Kidney (tissue), 14 donors: ENCODE measurements around the gene CAD. TPM values are rescaled to one million over a fixed set of nuclear protein-coding genes. Genes with fewer than 3 reads are reported as not detected.
"Not testable (repeated sequence)": the region's sequence is repeated elsewhere in the genome, so short reads cannot be mapped to it uniquely, and the experiment has no call there.

ENCODE experiments used
- DNase-seq, 5 donors: peaks; one replicate each; pipeline ENCODE4 v3.0.0-alpha.2; 2013 to 2020
- FAIRE-seq: peaks from 2 replicates; lab custom pipeline; 2012; peaks lifted over from hg19 to GRCh38; lab: Jason Lieb, UNC
- H3K27ac ChIP-seq, 2 donors: one replicate each; pipeline ENCODE4 v1.7.0; 2013; ENCODE audit warnings: low read depth in 2 of 2, low read length in 2 of 2, inconsistent platforms in 1 of 2
- H3K27me3 ChIP-seq: one replicate; pipeline ENCODE4 v1.7.1; 2013; ENCODE audit warnings: low read length, inconsistent platforms; ENCODE audit not compliant: control insufficient read depth, insufficient read depth
- H3K36me3 ChIP-seq, 3 donors: one replicate each; pipeline versions ENCODE4 v1.7.0 to v1.7.1; 2013; ENCODE audit warnings: low read length in 3 of 3, control low read depth in 1 of 3, inconsistent platforms in 1 of 3; ENCODE audit not compliant: insufficient read depth in 3 of 3, control insufficient read depth in 2 of 3
- H3K4me1 ChIP-seq, 3 donors: one replicate each; pipeline versions ENCODE4 v1.7.0 to v1.7.1; 2013; ENCODE audit warnings: low read length in 3 of 3, inconsistent platforms in 1 of 3, low read depth in 1 of 3; ENCODE audit not compliant: control insufficient read depth in 2 of 3, insufficient read depth in 2 of 3
- H3K4me3 ChIP-seq, 3 donors: one replicate each; pipeline versions ENCODE4 v1.7.0 to v1.8.1; 2013; ENCODE audit warnings: low read length in 3 of 3, control low read depth in 1 of 3, inconsistent platforms in 1 of 3
- H3K9ac ChIP-seq, 3 donors: one replicate each; pipeline versions ENCODE4 v1.7.0 to v1.7.1; 2013; ENCODE audit warnings: low read length in 3 of 3, control low read depth in 1 of 3, inconsistent platforms in 1 of 3
- H3K9me3 ChIP-seq, 3 donors: one replicate each; pipeline versions ENCODE4 v1.7.0 to v1.7.1; 2013; ENCODE audit warnings: low read length in 3 of 3, control low read depth in 1 of 3, inconsistent platforms in 1 of 3; ENCODE audit not compliant: control insufficient read depth in 2 of 3, insufficient read depth in 1 of 3
- intact Hi-C: fragments of 100-400 bp; cut with DNase I; formaldehyde crosslinking; loops from one replicate; pipeline ENCODE4 v1.11.1; 2022
- polyA plus RNA-seq: library from polyadenylated mRNA; stranded (reverse); fragments of 350-450 nt; fragmentation: Illumina TruSeq; extraction: RNeasy Lipid Tissue Mini Kit (QIAGEN cat#74804); gene quantifications from one replicate; pipeline ENCODE4 v1.2.3, GENCODE V29; 2014; ENCODE audit warnings: low read depth, low replicate concordance; ENCODE audit not compliant: insufficient read depth
- total RNA-seq: library from RNA; stranded (reverse); fragmentation: NEBNext Ultra II Directional; extraction: Animal tissue kit (Norgen Biotek cat#: 25700); gene quantifications from one replicate; pipeline ENCODE4 v1.2.1, GENCODE V29; 2021
- TF ChIP-seq, protein P1 (sequence below): IDR thresholded peaks from 3 replicates; pipeline ENCODE4 v1.5.1; 2012; ENCODE audit warnings: mild to moderate bottlenecking, moderate library complexity, borderline replicate concordance; ENCODE audit not compliant: insufficient read depth; ENCODE audit errors: extremely low read depth
- donor health status: control.
- donor health status: control.
- donor health status: control.
- donor health status: control.
- donor health status: control.
- donor health status: DM: yes; HTN: yes; CAD: no.
- donor health status: Normal renal cell carcinoma (clear cell type).

CAD gene
- total and polyA plus RNA-seq, 2 donors from 2014 or later = 8.8 to 43.4 TPM

DNA sequence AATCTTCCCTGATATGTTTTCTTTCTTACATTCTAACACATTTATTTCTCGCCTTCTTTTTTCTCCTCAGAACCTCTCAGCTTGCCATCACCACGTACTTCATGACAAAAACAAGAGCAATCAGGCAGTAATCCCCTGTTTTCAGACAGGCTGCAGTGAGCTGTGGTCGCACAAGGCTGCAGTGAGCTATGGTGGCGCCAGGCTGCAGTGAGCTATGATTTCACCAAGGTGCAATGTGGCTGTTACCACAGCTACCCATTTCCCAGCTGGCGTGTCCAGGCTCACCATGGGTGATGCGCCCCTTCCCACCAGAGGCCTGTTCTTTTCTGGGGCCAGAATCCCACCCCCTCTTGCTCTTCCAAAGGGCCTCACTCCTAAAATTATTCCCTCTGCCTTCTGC is 42.5 kb upstream of the CAD start:
- Histone ChIP-seq H3K9ac (no peak overlapping the region), H3K27ac (no peak overlapping the region), H3K36me3 (no peaks in the 10 kb centered on the region), H3K4me3 (no peak overlapping the region), H3K4me1 (no peaks in the 10 kb centered on the region), H3K9me3 (no peaks in the 10 kb centered on the region), H3K27me3 (no peaks in the 10 kb centered on the region)
- FAIRE-seq = no peak
- no peak for DNase-seq
- intact Hi-C loops = no loop called here
- TF ChIP-seq, protein P1, sequence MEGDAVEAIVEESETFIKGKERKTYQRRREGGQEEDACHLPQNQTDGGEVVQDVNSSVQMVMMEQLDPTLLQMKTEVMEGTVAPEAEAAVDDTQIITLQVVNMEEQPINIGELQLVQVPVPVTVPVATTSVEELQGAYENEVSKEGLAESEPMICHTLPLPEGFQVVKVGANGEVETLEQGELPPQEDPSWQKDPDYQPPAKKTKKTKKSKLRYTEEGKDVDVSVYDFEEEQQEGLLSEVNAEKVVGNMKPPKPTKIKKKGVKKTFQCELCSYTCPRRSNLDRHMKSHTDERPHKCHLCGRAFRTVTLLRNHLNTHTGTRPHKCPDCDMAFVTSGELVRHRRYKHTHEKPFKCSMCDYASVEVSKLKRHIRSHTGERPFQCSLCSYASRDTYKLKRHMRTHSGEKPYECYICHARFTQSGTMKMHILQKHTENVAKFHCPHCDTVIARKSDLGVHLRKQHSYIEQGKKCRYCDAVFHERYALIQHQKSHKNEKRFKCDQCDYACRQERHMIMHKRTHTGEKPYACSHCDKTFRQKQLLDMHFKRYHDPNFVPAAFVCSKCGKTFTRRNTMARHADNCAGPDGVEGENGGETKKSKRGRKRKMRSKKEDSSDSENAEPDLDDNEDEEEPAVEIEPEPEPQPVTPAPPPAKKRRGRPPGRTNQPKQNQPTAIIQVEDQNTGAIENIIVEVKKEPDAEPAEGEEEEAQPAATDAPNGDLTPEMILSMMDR = no peak

GRCh38 chr2:27175330-27175729 is 41.8 kb upstream of the CAD start:
- no peak for FAIRE-seq
- TF ChIP-seq, protein P1 = no peak
- H3K9ac ChIP-seq = no peak overlapping the region

DNA sequence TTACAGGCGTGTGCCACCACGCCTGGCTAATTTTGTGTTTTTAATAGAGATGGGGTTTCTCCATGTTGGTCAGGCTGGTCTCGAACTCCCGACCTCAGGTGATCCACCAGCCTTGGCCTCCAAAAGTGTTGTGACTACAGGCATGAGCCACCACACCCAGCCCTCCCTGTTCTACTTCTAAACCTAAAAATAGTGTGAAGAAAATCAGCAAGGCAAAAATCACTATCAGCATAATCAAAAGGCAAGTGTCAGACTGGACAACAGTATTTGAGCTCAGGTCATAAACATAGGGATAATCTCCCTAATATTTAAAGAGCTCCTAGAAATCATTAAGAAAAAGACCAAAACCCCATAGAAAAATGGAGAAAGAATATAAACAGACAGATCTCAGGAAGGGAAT is 41.4 kb upstream of the CAD start:
- H3K4me1 ChIP-seq, H3K27ac ChIP-seq, intact Hi-C loops, H3K27me3 ChIP-seq, H3K4me3 ChIP-seq, H3K9me3 ChIP-seq, H3K9ac ChIP-seq, H3K36me3 ChIP-seq, DNase-seq, FAIRE-seq: not testable (repeated sequence)

More at GRCh38 chr2:27175330-27175729, 41.8 kb upstream of the CAD start:
- intact Hi-C loops = no loop called here
- no peak for DNase-seq
- Histone ChIP-seq H3K36me3 (no peaks in the 10 kb centered on the region), H3K27ac (no peak overlapping the region), H3K4me3 (no peak overlapping the region), H3K27me3 (no peaks in the 10 kb centered on the region), H3K9me3 (no peaks in the 10 kb centered on the region), H3K4me1 (no peaks in the 10 kb centered on the region)

DNA sequence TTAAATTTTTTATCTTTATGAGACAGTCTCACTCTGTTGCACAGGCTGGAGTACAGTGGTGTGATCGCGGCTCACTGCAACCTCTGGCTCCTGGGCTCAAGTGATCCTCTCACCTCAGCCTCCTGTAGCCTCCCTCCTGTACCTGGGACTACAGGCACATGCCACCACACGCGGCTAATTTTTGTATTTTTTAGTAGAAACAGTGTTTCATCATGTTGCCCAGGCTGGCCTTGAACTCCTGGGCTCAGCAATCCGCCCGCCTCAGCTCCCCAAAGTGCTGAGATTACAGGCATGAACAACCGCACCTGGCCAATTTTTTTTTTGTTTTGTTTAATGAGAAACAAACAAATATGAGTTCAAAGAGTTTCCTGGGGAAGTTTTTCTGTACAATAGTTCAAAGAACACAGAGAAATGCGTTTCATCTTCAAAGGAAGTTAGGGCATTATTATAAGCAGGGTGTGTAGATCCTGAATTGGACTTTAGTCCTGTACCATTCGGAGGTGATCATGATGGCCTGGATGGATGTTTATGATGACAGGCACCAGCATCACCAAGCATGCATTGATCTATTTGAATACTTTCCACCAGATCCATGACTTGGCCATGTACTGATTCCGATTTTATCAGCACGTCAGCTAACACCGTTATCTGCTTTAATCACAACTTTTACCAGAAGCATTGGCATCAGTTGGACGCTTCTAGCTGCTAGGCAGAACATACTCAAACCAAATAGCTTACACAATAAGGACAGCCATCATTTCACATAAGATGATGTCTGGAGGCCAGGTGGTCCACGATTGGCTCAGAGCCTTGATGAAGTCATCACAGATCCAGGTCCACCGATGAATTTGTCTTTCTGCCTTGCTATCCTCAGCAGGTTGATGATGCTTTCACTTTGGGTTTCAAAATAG is 39.5 kb upstream of the CAD start:
- FAIRE-seq = no peak
- Histone ChIP-seq H3K9me3 (no peaks in the 10 kb centered on the region), H3K4me1 (no peaks in the 10 kb centered on the region), H3K36me3 (no peaks in the 10 kb centered on the region), H3K9ac (no peak overlapping the region), H3K27ac (no peak overlapping the region), H3K27me3 (no peaks in the 10 kb centered on the region), H3K4me3 (no peak overlapping the region)
- no peak for DNase-seq
- TF ChIP-seq, protein P1 = no peak
- intact Hi-C loops = no loop called here
